HEK293 (cell line): ENCODE results near the gene PPP1R9B.

Source experiments
- KLF8 ChIP-seq: fragments of 450-650 bp; formaldehyde crosslinking; IDR thresholded peaks from 2 replicates; pipeline ENCODE4 v1.5.1; 2016; ENCODE audit warnings: missing biosample characterization, missing genetic modification characterization
- ZBTB1 ChIP-seq: fragments of 450-650 bp; formaldehyde crosslinking; IDR thresholded peaks from 2 replicates; pipeline ENCODE4 v1.5.1; 2016; ENCODE audit warnings: missing biosample characterization, missing genetic modification characterization
- ZBTB20 ChIP-seq: fragments of 450-650 bp; formaldehyde crosslinking; IDR thresholded peaks from 2 replicates; pipeline ENCODE4 v1.5.1; 2016; ENCODE audit warnings: missing biosample characterization, missing genetic modification characterization
- ZEB2 ChIP-seq: fragments of 450-650 bp; formaldehyde crosslinking; IDR thresholded peaks from 2 replicates; pipeline ENCODE4 v1.5.1; 2016; ENCODE audit warnings: missing biosample characterization, missing genetic modification characterization
- ZNF571 ChIP-seq: fragments of 450-650 bp; formaldehyde crosslinking; IDR thresholded peaks from 2 replicates; pipeline ENCODE4 v1.5.0; 2017; ENCODE audit warnings: missing biosample characterization, missing genetic modification characterization
- ZNF600 ChIP-seq: fragments of 450-650 bp; formaldehyde crosslinking; IDR thresholded peaks from 2 replicates; pipeline ENCODE4 v1.5.1; 2016; ENCODE audit warnings: missing biosample characterization, missing genetic modification characterization
- ZNF843 ChIP-seq: fragments of 450-650 bp; formaldehyde crosslinking; IDR thresholded peaks from 2 replicates; pipeline ENCODE4 v1.5.1; 2016; ENCODE audit warnings: missing biosample characterization, missing genetic modification characterization
- TF ChIP-seq, protein P1 (sequence below): fragments of 450-650 bp; formaldehyde crosslinking; IDR thresholded peaks from 2 replicates; pipeline ENCODE4 v1.5.1; 2016; ENCODE audit warnings: missing biosample characterization, missing genetic modification characterization
- TF ChIP-seq, protein P2 (sequence below): fragments of 450-650 bp; formaldehyde crosslinking; IDR thresholded peaks from 2 replicates; pipeline ENCODE4 v1.5.1; 2016; ENCODE audit warnings: missing biosample characterization, missing genetic modification characterization
- TF ChIP-seq, protein P3 (sequence below): fragments of 450-650 bp; formaldehyde crosslinking; IDR thresholded peaks from 2 replicates; pipeline ENCODE4 v1.5.1; 2016; ENCODE audit warnings: missing biosample characterization, missing genetic modification characterization
- TF ChIP-seq, protein P4 (sequence below): fragments of 450-650 bp; formaldehyde crosslinking; optimal IDR thresholded peaks from 2 replicates; pipeline ENCODE3; 2016; ENCODE audit warnings: missing biosample characterization, mild to moderate bottlenecking, missing genetic modification characterization
- TF ChIP-seq, protein P5 (sequence below): fragments of 450-650 bp; formaldehyde crosslinking; IDR thresholded peaks from 2 replicates; pipeline ENCODE4 v1.5.0; 2017; ENCODE audit warnings: missing biosample characterization, missing genetic modification characterization, borderline replicate concordance
- TF ChIP-seq, protein P6 (sequence below): fragments of 450-650 bp; formaldehyde crosslinking; IDR thresholded peaks from 2 replicates; pipeline ENCODE4 v1.5.1; 2016; ENCODE audit warnings: missing biosample characterization, missing genetic modification characterization
- TF ChIP-seq, protein P7 (sequence below): fragments of 450-650 bp; formaldehyde crosslinking; IDR thresholded peaks from 2 replicates; pipeline ENCODE4 v1.5.1; 2016; ENCODE audit warnings: missing biosample characterization, missing genetic modification characterization
- TF ChIP-seq, protein P8 (sequence below): fragments of 450-650 bp; formaldehyde crosslinking; IDR thresholded peaks from 2 replicates; pipeline ENCODE4 v1.5.1; 2017; ENCODE audit warnings: missing biosample characterization, missing genetic modification characterization

PPP1R9B gene

DNA sequence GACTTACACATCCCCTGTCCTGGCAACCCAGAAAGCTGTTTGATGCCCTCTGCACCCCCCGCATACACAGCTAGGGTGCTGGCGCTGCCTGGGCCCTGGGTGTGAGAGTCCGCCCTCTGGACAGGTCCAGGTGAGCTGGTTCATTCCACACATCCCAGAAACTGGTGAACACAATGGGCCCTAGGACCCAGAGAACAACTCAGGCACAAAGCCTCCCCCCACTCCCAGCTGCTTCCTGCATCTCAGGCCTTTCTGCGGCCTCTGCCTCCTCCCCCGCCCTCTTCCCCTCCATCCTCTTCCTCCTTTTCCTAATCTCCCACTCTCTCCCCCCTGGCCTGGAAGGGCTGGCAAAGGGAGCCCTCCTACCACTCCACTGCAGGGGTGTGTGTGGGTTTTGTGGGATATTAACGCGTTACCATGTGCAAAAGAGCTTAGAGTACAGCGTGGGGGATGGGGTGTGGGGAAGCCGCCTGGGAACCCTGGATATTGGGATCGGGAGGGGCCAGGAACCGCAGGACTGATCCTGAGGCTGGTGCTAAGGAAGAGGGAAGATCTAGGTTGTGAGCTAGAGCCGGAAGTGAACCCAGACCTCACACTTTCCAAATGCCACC lies 1.6 kb upstream of the PPP1R9B start (continued):
- TF ChIP-seq, protein P1, sequence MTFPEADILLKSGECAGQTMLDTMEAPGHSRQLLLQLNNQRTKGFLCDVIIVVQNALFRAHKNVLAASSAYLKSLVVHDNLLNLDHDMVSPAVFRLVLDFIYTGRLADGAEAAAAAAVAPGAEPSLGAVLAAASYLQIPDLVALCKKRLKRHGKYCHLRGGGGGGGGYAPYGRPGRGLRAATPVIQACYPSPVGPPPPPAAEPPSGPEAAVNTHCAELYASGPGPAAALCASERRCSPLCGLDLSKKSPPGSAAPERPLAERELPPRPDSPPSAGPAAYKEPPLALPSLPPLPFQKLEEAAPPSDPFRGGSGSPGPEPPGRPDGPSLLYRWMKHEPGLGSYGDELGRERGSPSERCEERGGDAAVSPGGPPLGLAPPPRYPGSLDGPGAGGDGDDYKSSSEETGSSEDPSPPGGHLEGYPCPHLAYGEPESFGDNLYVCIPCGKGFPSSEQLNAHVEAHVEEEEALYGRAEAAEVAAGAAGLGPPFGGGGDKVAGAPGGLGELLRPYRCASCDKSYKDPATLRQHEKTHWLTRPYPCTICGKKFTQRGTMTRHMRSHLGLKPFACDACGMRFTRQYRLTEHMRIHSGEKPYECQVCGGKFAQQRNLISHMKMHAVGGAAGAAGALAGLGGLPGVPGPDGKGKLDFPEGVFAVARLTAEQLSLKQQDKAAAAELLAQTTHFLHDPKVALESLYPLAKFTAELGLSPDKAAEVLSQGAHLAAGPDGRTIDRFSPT = peak; percentile 60; the same call in 1 of the 2 replicates
- no peak for TF ChIP-seq ZNF571
- TF ChIP-seq ZEB2 (tag by site-specific recombination) = peak; percentile 69
- TF ChIP-seq, protein P2, sequence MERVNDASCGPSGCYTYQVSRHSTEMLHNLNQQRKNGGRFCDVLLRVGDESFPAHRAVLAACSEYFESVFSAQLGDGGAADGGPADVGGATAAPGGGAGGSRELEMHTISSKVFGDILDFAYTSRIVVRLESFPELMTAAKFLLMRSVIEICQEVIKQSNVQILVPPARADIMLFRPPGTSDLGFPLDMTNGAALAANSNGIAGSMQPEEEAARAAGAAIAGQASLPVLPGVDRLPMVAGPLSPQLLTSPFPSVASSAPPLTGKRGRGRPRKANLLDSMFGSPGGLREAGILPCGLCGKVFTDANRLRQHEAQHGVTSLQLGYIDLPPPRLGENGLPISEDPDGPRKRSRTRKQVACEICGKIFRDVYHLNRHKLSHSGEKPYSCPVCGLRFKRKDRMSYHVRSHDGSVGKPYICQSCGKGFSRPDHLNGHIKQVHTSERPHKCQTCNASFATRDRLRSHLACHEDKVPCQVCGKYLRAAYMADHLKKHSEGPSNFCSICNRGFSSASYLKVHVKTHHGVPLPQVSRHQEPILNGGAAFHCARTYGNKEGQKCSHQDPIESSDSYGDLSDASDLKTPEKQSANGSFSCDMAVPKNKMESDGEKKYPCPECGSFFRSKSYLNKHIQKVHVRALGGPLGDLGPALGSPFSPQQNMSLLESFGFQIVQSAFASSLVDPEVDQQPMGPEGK = peak; percentile 97
- peak; percentile 83 for TF ChIP-seq ZBTB20 (tag by site-specific recombination)
- no peak for TF ChIP-seq ZBTB1 (tag by site-specific recombination)
- peak; percentile 51 for TF ChIP-seq ZNF600
- TF ChIP-seq, protein P3, sequence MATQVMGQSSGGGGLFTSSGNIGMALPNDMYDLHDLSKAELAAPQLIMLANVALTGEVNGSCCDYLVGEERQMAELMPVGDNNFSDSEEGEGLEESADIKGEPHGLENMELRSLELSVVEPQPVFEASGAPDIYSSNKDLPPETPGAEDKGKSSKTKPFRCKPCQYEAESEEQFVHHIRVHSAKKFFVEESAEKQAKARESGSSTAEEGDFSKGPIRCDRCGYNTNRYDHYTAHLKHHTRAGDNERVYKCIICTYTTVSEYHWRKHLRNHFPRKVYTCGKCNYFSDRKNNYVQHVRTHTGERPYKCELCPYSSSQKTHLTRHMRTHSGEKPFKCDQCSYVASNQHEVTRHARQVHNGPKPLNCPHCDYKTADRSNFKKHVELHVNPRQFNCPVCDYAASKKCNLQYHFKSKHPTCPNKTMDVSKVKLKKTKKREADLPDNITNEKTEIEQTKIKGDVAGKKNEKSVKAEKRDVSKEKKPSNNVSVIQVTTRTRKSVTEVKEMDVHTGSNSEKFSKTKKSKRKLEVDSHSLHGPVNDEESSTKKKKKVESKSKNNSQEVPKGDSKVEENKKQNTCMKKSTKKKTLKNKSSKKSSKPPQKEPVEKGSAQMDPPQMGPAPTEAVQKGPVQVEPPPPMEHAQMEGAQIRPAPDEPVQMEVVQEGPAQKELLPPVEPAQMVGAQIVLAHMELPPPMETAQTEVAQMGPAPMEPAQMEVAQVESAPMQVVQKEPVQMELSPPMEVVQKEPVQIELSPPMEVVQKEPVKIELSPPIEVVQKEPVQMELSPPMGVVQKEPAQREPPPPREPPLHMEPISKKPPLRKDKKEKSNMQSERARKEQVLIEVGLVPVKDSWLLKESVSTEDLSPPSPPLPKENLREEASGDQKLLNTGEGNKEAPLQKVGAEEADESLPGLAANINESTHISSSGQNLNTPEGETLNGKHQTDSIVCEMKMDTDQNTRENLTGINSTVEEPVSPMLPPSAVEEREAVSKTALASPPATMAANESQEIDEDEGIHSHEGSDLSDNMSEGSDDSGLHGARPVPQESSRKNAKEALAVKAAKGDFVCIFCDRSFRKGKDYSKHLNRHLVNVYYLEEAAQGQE (tag by site-specific recombination) = peak; percentile 54
- TF ChIP-seq, protein P4, sequence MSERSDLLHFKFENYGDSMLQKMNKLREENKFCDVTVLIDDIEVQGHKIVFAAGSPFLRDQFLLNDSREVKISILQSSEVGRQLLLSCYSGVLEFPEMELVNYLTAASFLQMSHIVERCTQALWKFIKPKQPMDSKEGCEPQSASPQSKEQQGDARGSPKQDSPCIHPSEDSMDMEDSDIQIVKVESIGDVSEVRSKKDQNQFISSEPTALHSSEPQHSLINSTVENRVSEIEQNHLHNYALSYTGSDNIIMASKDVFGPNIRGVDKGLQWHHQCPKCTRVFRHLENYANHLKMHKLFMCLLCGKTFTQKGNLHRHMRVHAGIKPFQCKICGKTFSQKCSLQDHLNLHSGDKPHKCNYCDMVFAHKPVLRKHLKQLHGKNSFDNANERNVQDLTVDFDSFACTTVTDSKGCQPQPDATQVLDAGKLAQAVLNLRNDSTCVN (tag by site-specific recombination) = peak; percentile 31
- TF ChIP-seq, protein P5, sequence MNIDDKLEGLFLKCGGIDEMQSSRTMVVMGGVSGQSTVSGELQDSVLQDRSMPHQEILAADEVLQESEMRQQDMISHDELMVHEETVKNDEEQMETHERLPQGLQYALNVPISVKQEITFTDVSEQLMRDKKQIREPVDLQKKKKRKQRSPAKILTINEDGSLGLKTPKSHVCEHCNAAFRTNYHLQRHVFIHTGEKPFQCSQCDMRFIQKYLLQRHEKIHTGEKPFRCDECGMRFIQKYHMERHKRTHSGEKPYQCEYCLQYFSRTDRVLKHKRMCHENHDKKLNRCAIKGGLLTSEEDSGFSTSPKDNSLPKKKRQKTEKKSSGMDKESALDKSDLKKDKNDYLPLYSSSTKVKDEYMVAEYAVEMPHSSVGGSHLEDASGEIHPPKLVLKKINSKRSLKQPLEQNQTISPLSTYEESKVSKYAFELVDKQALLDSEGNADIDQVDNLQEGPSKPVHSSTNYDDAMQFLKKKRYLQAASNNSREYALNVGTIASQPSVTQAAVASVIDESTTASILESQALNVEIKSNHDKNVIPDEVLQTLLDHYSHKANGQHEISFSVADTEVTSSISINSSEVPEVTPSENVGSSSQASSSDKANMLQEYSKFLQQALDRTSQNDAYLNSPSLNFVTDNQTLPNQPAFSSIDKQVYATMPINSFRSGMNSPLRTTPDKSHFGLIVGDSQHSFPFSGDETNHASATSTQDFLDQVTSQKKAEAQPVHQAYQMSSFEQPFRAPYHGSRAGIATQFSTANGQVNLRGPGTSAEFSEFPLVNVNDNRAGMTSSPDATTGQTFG = 0 out of 2 replicates have a peak, but pooled peaks have one; percentile 6
- TF ChIP-seq, protein P6, sequence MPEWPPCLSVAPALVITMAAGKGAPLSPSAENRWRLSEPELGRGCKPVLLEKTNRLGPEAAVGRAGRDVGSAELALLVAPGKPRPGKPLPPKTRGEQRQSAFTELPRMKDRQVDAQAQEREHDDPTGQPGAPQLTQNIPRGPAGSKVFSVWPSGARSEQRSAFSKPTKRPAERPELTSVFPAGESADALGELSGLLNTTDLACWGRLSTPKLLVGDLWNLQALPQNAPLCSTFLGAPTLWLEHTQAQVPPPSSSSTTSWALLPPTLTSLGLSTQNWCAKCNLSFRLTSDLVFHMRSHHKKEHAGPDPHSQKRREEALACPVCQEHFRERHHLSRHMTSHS (tag by site-specific recombination) = no peak
- TF ChIP-seq ZNF843 = 0 out of 2 replicates have a peak, but pooled peaks have one; percentile 48
- peak; percentile 96 for TF ChIP-seq KLF8 (tag by site-specific recombination)
- TF ChIP-seq, protein P7, sequence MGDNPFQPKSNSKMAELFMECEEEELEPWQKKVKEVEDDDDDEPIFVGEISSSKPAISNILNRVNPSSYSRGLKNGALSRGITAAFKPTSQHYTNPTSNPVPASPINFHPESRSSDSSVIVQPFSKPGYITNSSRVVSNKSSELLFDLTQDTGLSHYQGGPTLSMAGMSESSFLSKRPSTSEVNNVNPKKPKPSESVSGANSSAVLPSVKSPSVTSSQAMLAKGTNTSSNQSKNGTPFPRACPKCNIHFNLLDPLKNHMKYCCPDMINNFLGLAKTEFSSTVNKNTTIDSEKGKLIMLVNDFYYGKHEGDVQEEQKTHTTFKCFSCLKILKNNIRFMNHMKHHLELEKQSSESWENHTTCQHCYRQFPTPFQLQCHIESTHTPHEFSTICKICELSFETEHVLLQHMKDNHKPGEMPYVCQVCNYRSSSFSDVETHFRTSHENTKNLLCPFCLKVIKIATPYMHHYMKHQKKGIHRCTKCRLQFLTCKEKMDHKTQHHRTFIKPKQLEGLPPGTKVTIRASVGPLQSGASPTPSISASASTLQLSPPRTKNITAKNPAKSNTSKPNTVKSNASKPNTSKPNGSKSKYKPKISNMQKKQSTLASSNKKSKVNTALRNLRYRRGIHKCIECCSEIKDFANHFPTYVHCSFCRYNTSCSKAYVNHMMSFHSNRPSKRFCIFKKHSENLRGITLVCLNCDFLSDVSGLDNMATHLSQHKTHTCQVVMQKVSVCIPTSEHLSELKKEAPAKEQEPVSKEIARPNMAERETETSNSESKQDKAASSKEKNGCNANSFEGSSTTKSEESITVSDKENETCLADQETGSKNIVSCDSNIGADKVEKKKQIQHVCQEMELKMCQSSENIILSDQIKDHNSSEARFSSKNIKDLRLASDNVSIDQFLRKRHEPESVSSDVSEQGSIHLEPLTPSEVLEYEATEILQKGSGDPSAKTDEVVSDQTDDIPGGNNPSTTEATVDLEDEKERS = no peak; the same call in 1 of the 2 replicates
- TF ChIP-seq, protein P8, sequence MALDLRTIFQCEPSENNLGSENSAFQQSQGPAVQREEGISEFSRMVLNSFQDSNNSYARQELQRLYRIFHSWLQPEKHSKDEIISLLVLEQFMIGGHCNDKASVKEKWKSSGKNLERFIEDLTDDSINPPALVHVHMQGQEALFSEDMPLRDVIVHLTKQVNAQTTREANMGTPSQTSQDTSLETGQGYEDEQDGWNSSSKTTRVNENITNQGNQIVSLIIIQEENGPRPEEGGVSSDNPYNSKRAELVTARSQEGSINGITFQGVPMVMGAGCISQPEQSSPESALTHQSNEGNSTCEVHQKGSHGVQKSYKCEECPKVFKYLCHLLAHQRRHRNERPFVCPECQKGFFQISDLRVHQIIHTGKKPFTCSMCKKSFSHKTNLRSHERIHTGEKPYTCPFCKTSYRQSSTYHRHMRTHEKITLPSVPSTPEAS (tag by site-specific recombination) = peak; percentile 41; the same call in 1 of the 2 replicates
